Glutamatergic neuron (in vitro differentiated cells): Measurements from ENCODE around the gene DTWD1. TPM values are rescaled to one million over a fixed set of nuclear protein-coding genes. Genes with fewer than 3 reads are reported as not detected.
"Not testable (repeated sequence)": the region's sequence is repeated elsewhere in the genome, so short reads cannot be mapped to it uniquely, and the experiment has no call there.

Source experiments
- DNase-seq: peaks from one replicate; pipeline ENCODE4 v3.0.0; 2022
- H3K27ac Mint-ChIP-seq: one replicate; pipeline ENCODE4 v1.8.0; 2020; ENCODE audit warnings: mild to moderate bottlenecking, mixed read lengths, inconsistent platforms; ENCODE audit not compliant: unreplicated experiment
- H3K27me3 Mint-ChIP-seq: one replicate; pipeline ENCODE4 v1.8.0; 2020; ENCODE audit warnings: mild to moderate bottlenecking, moderate library complexity, mixed read lengths, inconsistent platforms; ENCODE audit not compliant: unreplicated experiment
- H3K36me3 Mint-ChIP-seq: one replicate; pipeline ENCODE4 v1.8.0; 2020; ENCODE audit warnings: mild to moderate bottlenecking, mixed read lengths, inconsistent platforms; ENCODE audit not compliant: unreplicated experiment
- H3K4me1 Mint-ChIP-seq: one replicate; pipeline ENCODE4 v1.8.0; 2020; ENCODE audit warnings: mild to moderate bottlenecking, low read depth, mixed read lengths, inconsistent platforms; ENCODE audit not compliant: unreplicated experiment
- H3K4me3 Mint-ChIP-seq: one replicate; pipeline ENCODE4 v1.8.0; 2020; ENCODE audit warnings: mild to moderate bottlenecking, mixed read lengths, inconsistent platforms; ENCODE audit not compliant: unreplicated experiment
- H3K9me3 Mint-ChIP-seq: one replicate; pipeline ENCODE4 v1.8.0; 2020; ENCODE audit warnings: mild to moderate bottlenecking, moderate library complexity, mixed read lengths, inconsistent platforms; ENCODE audit not compliant: unreplicated experiment
- long read RNA-seq: library from polyadenylated mRNA; unstranded; transcript quantifications from one replicate; pipeline ENCODE4 v2.0.0, GENCODE V29; 2020; ENCODE audit not compliant: unreplicated experiment
- total RNA-seq: library from RNA; stranded (reverse); fragmentation: NEBNext Ultra II Directional; extraction: Animal tissue kit (Norgen Biotek cat#: 25700); gene quantifications from one replicate; pipeline ENCODE4 v1.2.1, GENCODE V29; 2021; ENCODE audit not compliant: unreplicated experiment
- TF ChIP-seq, protein P1 (sequence below): fragments of 200-600 bp; sonication (generic); IDR thresholded peaks from one replicate; pipeline ENCODE4 v1.5.0; 2021; ENCODE audit not compliant: partially characterized antibody, unreplicated experiment

DTWD1 gene, protein sequence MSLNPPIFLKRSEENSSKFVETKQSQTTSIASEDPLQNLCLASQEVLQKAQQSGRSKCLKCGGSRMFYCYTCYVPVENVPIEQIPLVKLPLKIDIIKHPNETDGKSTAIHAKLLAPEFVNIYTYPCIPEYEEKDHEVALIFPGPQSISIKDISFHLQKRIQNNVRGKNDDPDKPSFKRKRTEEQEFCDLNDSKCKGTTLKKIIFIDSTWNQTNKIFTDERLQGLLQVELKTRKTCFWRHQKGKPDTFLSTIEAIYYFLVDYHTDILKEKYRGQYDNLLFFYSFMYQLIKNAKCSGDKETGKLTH
- 20.6 TPM for total RNA-seq
- long read RNA-seq, partial matches to known transcripts = 1 of 8 reads
- long read RNA-seq, other reads (novel, unspliced or antisense) = 3 of 8 reads

DNA sequence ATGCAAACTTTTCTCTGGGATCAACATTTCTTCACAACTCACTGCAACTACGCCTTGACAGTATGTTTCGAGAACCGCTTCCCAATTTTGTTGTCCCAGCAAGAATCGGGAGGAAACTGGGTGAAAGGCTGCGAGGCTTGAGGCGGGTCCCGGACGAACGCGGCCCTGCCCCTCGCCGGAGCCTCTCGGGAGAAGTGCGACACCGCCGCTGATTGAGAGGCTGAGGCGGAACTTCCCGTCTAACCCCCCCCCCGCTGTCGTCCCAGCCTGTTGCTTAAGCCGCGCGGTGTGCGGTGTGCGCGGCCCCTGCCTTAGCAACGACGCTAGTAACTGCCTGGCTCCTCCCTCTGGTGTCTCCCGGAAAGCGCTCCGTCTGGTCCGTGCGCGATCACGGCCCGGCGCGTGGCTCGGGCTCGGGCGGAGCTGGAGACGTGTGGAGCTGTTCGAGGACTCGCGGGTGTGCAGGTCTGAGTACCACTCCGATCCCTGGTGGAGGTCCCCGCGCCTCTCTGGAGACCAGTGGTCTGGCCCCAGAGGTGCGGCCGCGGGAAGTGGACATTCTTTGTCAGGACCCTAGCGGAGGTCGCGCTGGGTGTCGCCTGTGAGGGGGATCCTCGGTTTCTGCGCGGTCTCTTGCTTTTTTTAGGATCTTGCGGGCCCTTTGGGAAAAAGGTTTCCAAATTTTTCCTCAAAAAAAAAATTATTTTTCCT, at the start of gene DTWD1, which contains the start of gene FAM227B:
Gene DTWD1, plus strand, starts transcription at position 391 of the 711 bp plus-strand sequence. CDS start 4,120 bp downstream, outside the sequence.
Gene FAM227B, minus strand, starts transcription at position 161 of the 711 bp plus-strand sequence. CDS start 5,647 bp downstream, outside the sequence.
- Mint-ChIP-seq H3K27ac (peak within 1 kb of the TSS; percentile 95), H3K4me3 (peak within 1 kb of the TSS; percentile 97), H3K27me3 (peaks cover 1% of the 10 kb centered on the region), H3K9me3 (peaks cover 6% of the 10 kb centered on the region), H3K36me3 (peaks cover 14% of the 10 kb centered on the region), H3K4me1 (peaks cover 8% of the 10 kb centered on the region)
- DNase-seq = peak; percentile 95
- TF ChIP-seq, protein P1, sequence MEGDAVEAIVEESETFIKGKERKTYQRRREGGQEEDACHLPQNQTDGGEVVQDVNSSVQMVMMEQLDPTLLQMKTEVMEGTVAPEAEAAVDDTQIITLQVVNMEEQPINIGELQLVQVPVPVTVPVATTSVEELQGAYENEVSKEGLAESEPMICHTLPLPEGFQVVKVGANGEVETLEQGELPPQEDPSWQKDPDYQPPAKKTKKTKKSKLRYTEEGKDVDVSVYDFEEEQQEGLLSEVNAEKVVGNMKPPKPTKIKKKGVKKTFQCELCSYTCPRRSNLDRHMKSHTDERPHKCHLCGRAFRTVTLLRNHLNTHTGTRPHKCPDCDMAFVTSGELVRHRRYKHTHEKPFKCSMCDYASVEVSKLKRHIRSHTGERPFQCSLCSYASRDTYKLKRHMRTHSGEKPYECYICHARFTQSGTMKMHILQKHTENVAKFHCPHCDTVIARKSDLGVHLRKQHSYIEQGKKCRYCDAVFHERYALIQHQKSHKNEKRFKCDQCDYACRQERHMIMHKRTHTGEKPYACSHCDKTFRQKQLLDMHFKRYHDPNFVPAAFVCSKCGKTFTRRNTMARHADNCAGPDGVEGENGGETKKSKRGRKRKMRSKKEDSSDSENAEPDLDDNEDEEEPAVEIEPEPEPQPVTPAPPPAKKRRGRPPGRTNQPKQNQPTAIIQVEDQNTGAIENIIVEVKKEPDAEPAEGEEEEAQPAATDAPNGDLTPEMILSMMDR = no peak

DNA sequence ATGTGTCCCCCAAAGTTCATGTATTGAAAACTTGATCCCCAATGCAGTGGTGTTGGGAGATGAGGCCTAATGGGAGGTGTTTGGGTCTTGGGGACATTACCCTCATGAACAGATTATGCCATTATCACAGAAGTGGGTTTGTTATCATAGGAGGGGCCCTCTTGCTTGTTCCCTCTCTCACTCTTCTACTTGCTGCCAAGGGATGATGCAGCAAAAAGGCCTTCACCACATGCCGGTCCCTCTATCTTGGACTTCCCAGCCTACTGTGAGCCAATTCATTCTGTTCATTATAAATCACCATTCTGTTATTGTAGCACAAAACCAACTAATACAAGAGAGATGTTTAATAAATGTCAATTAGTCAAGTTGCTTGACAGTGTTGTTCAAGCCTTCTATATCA, 47.4 kb upstream of the DTWD1 start:
- Mint-ChIP-seq H3K4me3 (no peak overlapping the region), H3K27ac (no peak overlapping the region), H3K4me1 (no peaks in the 10 kb centered on the region), H3K36me3 (no peaks in the 10 kb centered on the region), H3K9me3 (peaks cover 3% of the 10 kb centered on the region), H3K27me3 (no peaks in the 10 kb centered on the region)
- TF ChIP-seq, protein P1 = no peak
- DNase-seq = no peak

DNA sequence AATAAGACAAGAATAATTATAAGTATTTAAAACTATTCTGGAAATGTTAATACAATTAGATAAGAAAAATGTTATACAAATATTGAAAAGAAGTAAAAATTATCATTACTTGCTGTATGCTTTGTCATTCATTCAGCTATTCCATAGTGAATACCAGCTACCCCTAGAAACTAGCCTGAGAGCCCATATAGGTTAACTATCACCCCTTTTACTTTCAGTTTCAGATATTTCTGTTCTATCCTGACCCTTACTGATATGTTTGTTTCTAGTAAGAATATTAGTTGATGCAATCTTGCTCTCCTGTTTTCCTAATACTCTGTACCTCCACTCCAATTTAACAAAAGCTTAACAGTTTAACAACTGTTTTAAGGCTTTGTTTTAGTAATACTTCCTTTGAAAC, 31.8 kb upstream of the DTWD1 start:
- no peak overlapping the region for H3K4me3 Mint-ChIP-seq
- no peak for DNase-seq
- no peak overlapping the region for H3K27ac Mint-ChIP-seq
- H3K4me1 Mint-ChIP-seq = no peaks in the 10 kb centered on the region
- no peaks in the 10 kb centered on the region for H3K27me3 Mint-ChIP-seq
- TF ChIP-seq, protein P1 = no peak
- H3K36me3 Mint-ChIP-seq = peaks cover 5% of the 10 kb centered on the region
- H3K9me3 Mint-ChIP-seq = no peaks in the 10 kb centered on the region

DNA sequence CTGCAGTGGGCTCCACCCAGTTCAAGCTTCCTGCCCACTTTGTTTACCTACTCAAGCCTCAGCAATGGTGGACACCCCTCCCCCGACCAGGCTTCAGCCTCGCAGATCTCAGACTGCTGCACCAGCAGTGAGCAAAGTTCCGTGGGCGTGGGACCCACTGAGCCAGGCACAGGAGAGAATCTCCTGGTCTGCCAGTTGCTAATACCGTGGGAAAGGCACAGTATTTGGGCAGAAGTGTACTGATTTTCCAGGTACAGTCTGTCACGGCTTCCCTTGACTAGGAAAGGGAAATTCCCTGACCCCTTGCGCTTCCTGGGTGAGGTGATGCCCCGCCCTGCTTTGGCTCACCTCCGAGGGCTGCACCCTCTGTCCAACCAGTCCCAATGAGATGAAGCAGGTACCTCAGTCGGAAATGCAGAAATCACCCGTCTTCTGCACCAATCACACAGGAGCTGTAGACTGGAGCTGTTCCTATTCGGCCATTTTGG, 28.0 kb upstream of the DTWD1 start:
- H3K36me3 Mint-ChIP-seq, H3K4me3 Mint-ChIP-seq, H3K9me3 Mint-ChIP-seq, H3K4me1 Mint-ChIP-seq, DNase-seq, H3K27ac Mint-ChIP-seq, H3K27me3 Mint-ChIP-seq: not testable (repeated sequence)

DNA sequence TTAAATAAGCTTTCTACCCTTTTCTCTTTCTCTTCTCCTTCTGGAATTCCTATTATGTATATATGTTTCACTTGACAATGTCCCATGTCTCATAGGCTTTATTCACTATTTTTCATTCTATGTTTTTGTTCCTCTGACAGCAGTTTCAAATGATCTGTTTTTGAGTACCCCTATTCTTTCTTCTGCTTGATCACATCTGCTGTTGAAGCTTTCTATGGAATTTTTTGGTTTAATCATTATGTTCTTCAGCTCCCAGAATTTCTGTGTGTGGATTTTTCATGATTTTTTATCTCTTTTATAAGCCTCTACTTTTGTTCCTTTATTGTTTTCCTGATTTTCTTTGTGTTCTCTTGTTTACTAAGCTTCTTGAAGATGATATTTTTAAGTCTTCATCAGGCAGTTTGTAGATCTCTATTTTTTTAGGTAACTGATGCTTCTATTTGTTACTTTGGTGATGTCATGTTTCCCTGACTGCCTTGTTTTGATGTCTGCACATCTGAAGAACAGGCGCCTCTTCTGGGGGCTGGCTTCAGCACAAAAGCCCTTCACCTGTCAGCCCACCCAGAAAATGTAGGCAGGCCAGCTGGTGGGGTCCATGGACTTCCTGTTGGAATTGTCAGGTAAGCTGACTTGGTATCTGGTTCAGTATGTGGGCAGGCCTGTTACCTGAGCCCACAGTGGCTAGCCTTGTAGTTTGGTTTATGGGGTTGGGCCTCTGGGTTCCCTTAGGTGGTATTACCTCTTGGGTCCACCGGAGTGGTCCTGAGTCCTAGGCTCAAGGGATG, 16.0 kb upstream of the DTWD1 start:
- Mint-ChIP-seq H3K4me1 (no peaks in the 10 kb centered on the region), H3K4me3 (no peak overlapping the region), H3K27ac (no peak overlapping the region), H3K9me3 (peaks cover 7% of the 10 kb centered on the region), H3K36me3 (peaks cover 19% of the 10 kb centered on the region), H3K27me3 (no peaks in the 10 kb centered on the region)
- TF ChIP-seq, protein P1 = no peak
- no peak for DNase-seq
